HG02870 (cell line): ENCODE results near the gene GCM1.

Experiments used
- ATAC-seq: cut with Tn5 transposase; IDR thresholded peaks from one replicate; pipeline ENCODE4 v1.9.1; 2021; ENCODE audit warnings: mild to moderate bottlenecking, moderate library complexity; ENCODE audit not compliant: unreplicated experiment

GCM1 gene

GRCh38 chr6:53152576-53152975, 3.9 kb upstream of the GCM1 start:
- ATAC-seq, result no peak

GRCh38 chr6:53151676-53152075, 3.0 kb upstream of the GCM1 start:
- ATAC-seq, result no peak

- ATAC-seq, result no peak
These were observed 3.8 kb downstream of the GCM1 start for GRCh38 chr6:53144802-53145201.

GRCh38 chr6:53143710-53144109, 4.9 kb downstream of the GCM1 start:
- no peak for ATAC-seq

GRCh38 chr6:53142810-53143209, 5.8 kb downstream of the GCM1 start:
- ATAC-seq, result no peak

GRCh38 chr6:53139841-53140413, 8.7 kb downstream of the GCM1 start:
- ATAC-seq, result no peak

- ATAC-seq, result no peak
These were observed 12.5 kb downstream of the GCM1 start for GRCh38 chr6:53136000-53136609.

- ATAC-seq, result no peak
These were observed 13.9 kb downstream of the GCM1 start for GRCh38 chr6:53134601-53135235.

GRCh38 chr6:53133961-53134360, 14.7 kb downstream of the GCM1 start:
- no peak for ATAC-seq

- ATAC-seq, result no peak
These were observed 17.9 kb downstream of the GCM1 start for GRCh38 chr6:53130569-53131290.

- ATAC-seq, result no peak
These were observed 19.8 kb downstream of the GCM1 start for GRCh38 chr6:53128842-53129241.

- no peak for ATAC-seq
These were observed 23.4 kb downstream of the GCM1 start for GRCh38 chr6:53125276-53125675.

- ATAC-seq, result no peak
These were observed 24.4 kb downstream of the GCM1 start for GRCh38 chr6:53124131-53124800.

- ATAC-seq, result no peak
These were observed 28.8 kb downstream of the GCM1 start for GRCh38 chr6:53119772-53120409.

- ATAC-seq, result no peak
These were observed 29.3 kb downstream of the GCM1 start for GRCh38 chr6:53119349-53119748.

- no peak for ATAC-seq
These were observed 32.9 kb downstream of the GCM1 start for GRCh38 chr6:53115741-53116140.

- ATAC-seq, result no peak
These were observed 33.5 kb downstream of the GCM1 start for GRCh38 chr6:53115113-53115512.

GRCh38 chr6:53113742-53114141, 34.9 kb downstream of the GCM1 start:
- no peak for ATAC-seq

GRCh38 chr6:53112871-53113270, 35.8 kb downstream of the GCM1 start:
- ATAC-seq, result no peak

- no peak for ATAC-seq
These were observed 36.2 kb downstream of the GCM1 start for GRCh38 chr6:53112404-53112803.

- ATAC-seq, result no peak
These were observed 36.8 kb downstream of the GCM1 start for GRCh38 chr6:53111865-53112264.
